Activated T-helper 2 cell treated with anti-CD3 and anti-CD28 coated beads, Interferon-gamma antibody, Interleukin-2, Interleukin-4, amounts not matched to agents 10 μg/mL and 5 μg/mL and 100 μg/mL, durations not matched to agents 14 hours and 24 hours and 36 hours (primary cell): ENCODE data around the gene CCDC187. TPM values are rescaled to one million over a fixed set of nuclear protein-coding genes. Genes with fewer than 3 reads are reported as not detected.

Source experiments
- DNase-seq: peaks from one replicate; pipeline ENCODE4 v3.0.0; 2021; ENCODE audit warnings: low spot score
- H3K27ac Mint-ChIP-seq: one replicate; pipeline ENCODE4 v1.8.0; 2021; ENCODE audit warnings: mixed read lengths
- H3K27me3 Mint-ChIP-seq: one replicate; pipeline ENCODE4 v1.8.0; 2021; ENCODE audit warnings: low read depth, mixed read lengths
- H3K36me3 Mint-ChIP-seq: one replicate; pipeline ENCODE4 v1.8.0; 2021; ENCODE audit warnings: low read depth, mixed read lengths
- H3K4me1 Mint-ChIP-seq: one replicate; pipeline ENCODE4 v1.8.0; 2021; ENCODE audit warnings: low read depth, mixed read lengths
- H3K4me3 Mint-ChIP-seq: one replicate; pipeline ENCODE4 v1.8.0; 2021; ENCODE audit warnings: low read depth, mild to moderate bottlenecking, moderate library complexity, mixed read lengths
- H3K9me3 Mint-ChIP-seq: one replicate; pipeline ENCODE4 v1.8.0; 2021; ENCODE audit warnings: mixed read lengths
- intact Hi-C: fragments of 100-400 bp; cut with micrococcal nuclease; formaldehyde crosslinking; loops from one replicate; pipeline ENCODE4 v1.15.1; 2023
- total RNA-seq: library from RNA; stranded (reverse); gene quantifications from 2 replicates; pipeline ENCODE4 v1.2.3, GENCODE V29; 2022

CCDC187 gene
- total RNA-seq, 1 donor from 2014 or later = not detected

DNA sequence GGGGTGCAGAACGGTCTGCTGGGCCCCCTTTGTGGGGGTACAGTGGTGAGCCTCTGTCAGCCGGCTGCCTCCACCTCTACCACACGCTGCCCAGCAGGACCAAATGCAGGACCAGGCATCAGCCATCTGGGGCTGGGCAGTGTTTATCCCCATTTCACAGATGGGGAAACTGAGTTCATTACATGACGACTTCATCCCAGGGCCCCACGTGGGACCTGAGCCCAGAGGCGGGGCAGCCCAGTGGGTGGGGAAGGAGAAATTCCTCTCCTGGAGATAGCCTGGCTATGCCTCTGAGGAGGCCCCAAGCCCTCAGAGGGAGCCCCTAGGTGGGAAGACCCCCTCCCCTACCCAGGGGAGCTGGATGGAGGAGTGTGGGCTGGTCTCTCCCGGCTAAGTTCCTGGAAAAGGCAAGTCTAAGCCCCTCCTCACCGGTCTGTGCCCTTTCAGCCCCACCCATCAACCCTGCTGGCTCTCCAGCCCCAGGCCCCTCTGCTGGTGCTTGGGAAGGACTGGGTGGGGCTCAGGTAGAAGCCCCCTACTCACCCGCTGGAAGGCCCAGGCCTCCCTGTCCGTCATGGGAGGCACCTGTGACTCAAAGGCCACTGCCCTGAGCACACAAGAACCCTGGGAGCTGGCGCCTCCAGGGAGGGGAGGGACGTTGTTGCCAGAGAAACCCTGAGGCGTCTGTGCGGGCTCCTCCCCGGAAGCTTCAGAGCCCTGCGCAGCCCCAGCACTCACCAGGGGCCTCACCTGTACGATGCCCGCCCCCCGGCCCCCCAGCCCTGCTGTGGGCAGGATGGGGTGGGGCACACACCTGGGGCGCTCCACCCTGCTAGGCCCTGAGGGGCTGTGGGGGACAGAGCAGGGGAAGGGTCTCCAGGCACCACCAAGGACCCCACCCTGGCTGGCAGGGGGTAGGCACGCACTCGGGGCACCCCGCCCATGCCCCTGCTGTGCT, 7.4 kb upstream of the CCDC187 start:
- no peak overlapping the region for H3K4me3 Mint-ChIP-seq
- H3K4me1 Mint-ChIP-seq = no peaks in the 10 kb centered on the region
- intact Hi-C loops = no loop called here
- H3K27ac Mint-ChIP-seq = no peak overlapping the region
- H3K27me3 Mint-ChIP-seq = no peaks in the 10 kb centered on the region
- peaks cover 2% of the 10 kb centered on the region for H3K36me3 Mint-ChIP-seq
- DNase-seq = no peak
- peaks cover 19% of the 10 kb centered on the region for H3K9me3 Mint-ChIP-seq

DNA sequence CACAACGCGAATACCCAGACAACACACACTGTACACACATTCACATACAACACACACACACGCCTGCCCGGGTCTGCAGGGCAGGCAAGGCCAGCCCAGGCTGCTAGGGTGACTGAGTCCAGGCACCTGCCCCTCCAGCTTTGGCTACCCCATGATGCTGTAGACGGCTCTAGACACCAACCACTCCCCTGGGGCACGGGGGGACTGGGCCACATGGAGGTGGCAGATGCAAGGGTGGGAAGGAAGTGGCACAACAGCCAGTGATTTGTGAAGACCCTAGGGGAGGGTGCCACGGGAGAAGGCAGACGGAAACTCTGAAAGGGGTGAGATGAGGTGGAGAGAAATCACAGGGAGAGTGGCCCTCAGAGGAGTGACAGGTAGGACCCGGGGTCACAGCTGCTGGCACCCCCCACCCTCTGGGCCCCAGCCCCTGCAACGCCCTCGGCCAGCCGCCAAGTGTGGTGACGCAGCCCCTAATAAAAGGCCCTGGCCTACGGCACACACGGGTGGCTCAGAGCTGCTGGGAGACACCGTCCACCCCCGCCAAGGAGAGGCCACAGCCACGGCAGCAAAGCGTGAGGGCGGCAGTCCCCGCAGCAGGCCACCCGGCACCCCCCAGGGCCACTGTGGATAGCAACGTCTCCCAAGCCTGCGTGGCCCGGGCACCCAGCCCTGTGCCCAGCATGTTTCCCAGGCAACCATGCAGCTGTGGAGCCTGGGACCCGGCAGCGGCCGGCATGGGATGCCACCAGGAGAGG, 6.6 kb upstream of the CCDC187 start:
- H3K27ac Mint-ChIP-seq = no peak overlapping the region
- no peak for DNase-seq
- H3K36me3 Mint-ChIP-seq = no peaks in the 10 kb centered on the region
- no peaks in the 10 kb centered on the region for H3K27me3 Mint-ChIP-seq
- intact Hi-C loops = no loop called here
- no peak overlapping the region for H3K4me3 Mint-ChIP-seq
- no peaks in the 10 kb centered on the region for H3K4me1 Mint-ChIP-seq
- H3K9me3 Mint-ChIP-seq = peaks cover 12% of the 10 kb centered on the region

DNA sequence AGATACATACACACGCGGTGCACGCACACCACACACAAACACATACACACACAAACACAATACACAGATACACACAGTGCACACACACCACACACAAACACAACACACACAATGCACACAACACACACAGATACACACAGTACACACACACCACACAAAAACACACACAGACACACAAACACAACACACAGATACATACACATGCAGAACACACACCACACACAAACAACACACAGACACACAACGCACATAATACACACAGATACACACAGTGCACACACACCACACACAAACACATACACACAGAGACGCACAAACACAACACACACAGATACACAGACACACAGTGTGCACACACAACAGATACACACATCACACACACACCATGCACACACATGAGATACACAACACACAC, 5.9 kb upstream of the CCDC187 start:
- H3K4me1 Mint-ChIP-seq = no peaks in the 10 kb centered on the region
- intact Hi-C loops = no loop called here
- DNase-seq = no peak
- H3K36me3 Mint-ChIP-seq = no peaks in the 10 kb centered on the region
- H3K27me3 Mint-ChIP-seq = no peaks in the 10 kb centered on the region
- H3K27ac Mint-ChIP-seq = no peak overlapping the region
- H3K4me3 Mint-ChIP-seq = no peak overlapping the region
- H3K9me3 Mint-ChIP-seq = peaks cover 5% of the 10 kb centered on the region

- Mint-ChIP-seq H3K27me3 (no peaks in the 10 kb centered on the region), H3K27ac (no peak overlapping the region), H3K9me3 (no peaks in the 10 kb centered on the region), H3K36me3 (no peaks in the 10 kb centered on the region), H3K4me1 (no peaks in the 10 kb centered on the region), H3K4me3 (no peak overlapping the region)
- intact Hi-C loops = no loop called here
- DNase-seq = no peak
These were observed 5.4 kb upstream of the CCDC187 start for GRCh38 chr9:136309101-136309801.

DNA sequence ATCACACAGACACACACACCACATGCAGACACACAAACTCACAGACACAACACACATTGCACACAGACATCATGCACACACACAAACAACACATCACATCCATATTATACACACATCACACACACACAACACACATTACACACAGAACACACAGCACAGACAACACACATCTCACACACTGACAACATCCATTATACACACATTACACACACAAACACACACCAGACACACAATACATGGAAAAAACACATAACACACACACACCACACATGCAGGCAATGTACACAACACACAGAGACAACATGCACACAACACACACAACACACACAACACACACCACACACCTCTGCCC, 4.8 kb upstream of the CCDC187 start:
- no peaks in the 10 kb centered on the region for H3K36me3 Mint-ChIP-seq
- H3K27ac Mint-ChIP-seq = no peak overlapping the region
- no peaks in the 10 kb centered on the region for H3K9me3 Mint-ChIP-seq
- no peak overlapping the region for H3K4me3 Mint-ChIP-seq
- H3K4me1 Mint-ChIP-seq = no peaks in the 10 kb centered on the region
- DNase-seq = no peak
- no peaks in the 10 kb centered on the region for H3K27me3 Mint-ChIP-seq
- intact Hi-C loops = no loop called here

DNA sequence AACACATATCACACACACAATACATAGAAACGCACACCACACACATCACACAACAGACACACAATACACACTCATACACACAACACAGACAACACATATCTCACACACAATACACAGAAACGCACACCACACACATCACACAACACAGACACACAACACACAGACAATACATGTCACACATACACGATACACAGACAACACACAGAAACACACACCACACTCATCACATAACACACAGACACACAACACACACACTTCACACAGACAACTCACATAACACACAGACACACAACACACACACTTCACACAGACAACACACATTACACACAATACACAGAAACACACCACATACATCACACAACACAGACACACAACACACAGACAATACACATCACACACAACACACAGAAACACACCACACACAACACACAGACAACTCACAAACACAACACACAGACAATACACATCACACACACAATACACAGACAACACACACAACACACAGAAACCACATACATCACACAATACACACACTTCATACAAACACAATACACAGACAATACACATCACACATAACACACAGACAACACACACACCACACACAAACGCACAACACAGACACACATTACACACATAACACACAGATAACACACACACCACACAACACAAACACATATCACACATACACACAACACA, 4.3 kb upstream of the CCDC187 start:
- no peaks in the 10 kb centered on the region for H3K36me3 Mint-ChIP-seq
- DNase-seq = no peak

DNA sequence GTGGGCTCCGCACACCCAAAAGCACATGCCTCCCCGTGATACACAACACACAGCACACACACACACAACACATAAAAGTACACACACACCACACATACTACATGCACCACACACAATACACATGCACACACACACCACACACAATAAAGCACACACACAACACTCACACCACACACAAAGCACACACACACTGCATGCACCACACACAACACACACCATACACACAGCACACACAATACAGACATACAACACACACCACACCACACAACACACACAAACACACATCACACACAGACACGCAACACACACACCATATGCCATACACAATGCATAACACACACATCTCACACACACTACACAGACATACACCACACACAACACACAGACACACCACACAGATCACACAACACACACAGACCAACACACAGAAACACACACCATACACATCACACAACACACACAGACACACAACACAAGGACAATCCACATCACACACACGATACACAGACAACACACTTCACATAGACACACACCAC, 3.4 kb upstream of the CCDC187 start:
- Mint-ChIP-seq H3K36me3 (no peaks in the 10 kb centered on the region), H3K27me3 (no peaks in the 10 kb centered on the region), H3K27ac (no peak overlapping the region), H3K4me3 (no peak overlapping the region), H3K9me3 (no peaks in the 10 kb centered on the region), H3K4me1 (no peaks in the 10 kb centered on the region)
- intact Hi-C loops = no loop called here
- no peak for DNase-seq

More for the DNA sequence above, 4.3 kb upstream of the CCDC187 start:
- intact Hi-C loops = no loop called here
- no peaks in the 10 kb centered on the region for H3K9me3 Mint-ChIP-seq
- H3K27ac Mint-ChIP-seq = no peak overlapping the region
- H3K27me3 Mint-ChIP-seq = no peaks in the 10 kb centered on the region
- H3K4me3 Mint-ChIP-seq = no peak overlapping the region
- no peaks in the 10 kb centered on the region for H3K4me1 Mint-ChIP-seq

- intact Hi-C loops = no loop called here
- no peaks in the 10 kb centered on the region for H3K9me3 Mint-ChIP-seq
- no peak for DNase-seq
- no peaks in the 10 kb centered on the region for H3K27me3 Mint-ChIP-seq
- no peak overlapping the region for H3K4me3 Mint-ChIP-seq
- H3K27ac Mint-ChIP-seq = no peak overlapping the region
- H3K4me1 Mint-ChIP-seq = no peaks in the 10 kb centered on the region
- no peaks in the 10 kb centered on the region for H3K36me3 Mint-ChIP-seq
These were observed 2.6 kb upstream of the CCDC187 start for GRCh38 chr9:136306211-136307208.

DNA sequence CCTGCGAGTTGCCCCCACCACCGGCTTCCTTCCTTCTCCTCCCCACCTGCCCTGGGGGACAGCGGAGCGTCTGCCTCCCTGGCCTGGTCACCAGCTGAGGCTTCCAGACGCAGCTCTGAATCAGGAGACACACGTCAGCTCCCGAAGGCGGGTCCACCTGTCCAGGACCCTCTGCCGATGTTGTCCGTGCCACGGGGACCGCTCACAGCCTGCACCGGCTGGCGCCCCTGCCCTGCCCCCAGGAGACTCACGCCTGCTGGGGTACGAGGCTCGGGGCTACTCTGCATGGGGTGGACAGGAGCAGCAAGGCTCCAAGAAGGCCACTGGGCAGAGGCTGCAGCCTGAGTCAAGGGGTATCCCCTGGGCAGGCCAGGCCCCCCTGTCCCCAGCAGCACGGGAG, 1.9 kb upstream of the CCDC187 start:
- Mint-ChIP-seq H3K4me3 (no peak overlapping the region), H3K4me1 (no peaks in the 10 kb centered on the region), H3K27me3 (no peaks in the 10 kb centered on the region), H3K27ac (no peak overlapping the region), H3K9me3 (no peaks in the 10 kb centered on the region), H3K36me3 (no peaks in the 10 kb centered on the region)
- DNase-seq = no peak
- intact Hi-C loops = no loop called here

GRCh38 chr9:136304981-136305380, 1.1 kb upstream of the CCDC187 start:
- Mint-ChIP-seq H3K36me3 (no peaks in the 10 kb centered on the region), H3K4me1 (no peaks in the 10 kb centered on the region), H3K27me3 (no peaks in the 10 kb centered on the region), H3K9me3 (no peaks in the 10 kb centered on the region), H3K4me3 (no peak overlapping the region), H3K27ac (no peak overlapping the region)
- intact Hi-C loops = no loop called here
- no peak for DNase-seq

GRCh38 chr9:136304456-136304855, 562 bp upstream of the CCDC187 start:
- Mint-ChIP-seq H3K27me3 (no peaks in the 10 kb centered on the region), H3K36me3 (no peaks in the 10 kb centered on the region), H3K27ac (no peak overlapping the region), H3K9me3 (no peaks in the 10 kb centered on the region), H3K4me3 (no peak overlapping the region), H3K4me1 (no peaks in the 10 kb centered on the region)
- intact Hi-C loops = no loop called here
- DNase-seq = no peak
